ENCODE measurements around the gene CAVIN1. TPM values are rescaled to one million over a fixed set of nuclear protein-coding genes. Genes with fewer than 3 reads are reported as not detected.

Gene CAVIN1
- total and polyA plus RNA-seq, 7 donors = 11.8 to 519 (median 231) TPM

Small RNAs within 50 kb of the gene (small RNA-seq; reads per million reads assigned to genes)
- 0 reads per million in 3 donors for gene RNU7-97P

Other genes with a start within 250 kb of the CAVIN1 start
- not detected for gene KCNH4, start 242.1 kb downstream of the CAVIN1 start, total RNA-seq
- under 1 TPM in 1 of 3 donors, not detected in 2; 0.25 TPM for gene KCNH4, start 242.1 kb downstream of the CAVIN1 start, polyA plus RNA-seq
- gene HCRT, start 237.8 kb downstream of the CAVIN1 start, total RNA-seq = not detected
- gene HCRT, start 237.8 kb downstream of the CAVIN1 start, polyA plus RNA-seq = not detected
- gene GHDC, start 228.8 kb downstream of the CAVIN1 start, total RNA-seq = 10 to 100 TPM; 32.1 to 76.0 (median 42.4) TPM
- 10 to 100 TPM in 1 of 3 donors, 1 to 10 TPM in 2; 5.8 to 25.8 (median 7.2) TPM for gene GHDC, start 228.8 kb downstream of the CAVIN1 start, polyA plus RNA-seq
- 100 to 1,000 TPM in 1 of 4 donors, 10 to 100 TPM in 3; 93.5 to 117 (median 98.4) TPM for gene STAT5B, start 146.9 kb downstream of the CAVIN1 start, total RNA-seq
- gene STAT5B, start 146.9 kb downstream of the CAVIN1 start, polyA plus RNA-seq = 10 to 100 TPM; 11.3 to 37.5 (median 13.2) TPM
- gene STAT5A, start 134.8 kb downstream of the CAVIN1 start, total RNA-seq = 10 to 100 TPM; 57.2 to 91.0 (median 80.8) TPM
- gene STAT5A, start 134.8 kb downstream of the CAVIN1 start, polyA plus RNA-seq = 10 to 100 TPM in 2 of 3 donors, 1 to 10 TPM in 1; 7.4 to 39.2 (median 13.2) TPM
- gene STAT3, start 34.8 kb downstream of the CAVIN1 start, total RNA-seq = 100 to 1,000 TPM in 3 of 4 donors, 10 to 100 TPM in 1; 87.4 to 230 (median 129) TPM
- 100 to 1,000 TPM in 1 of 3 donors, 10 to 100 TPM in 2; 43.8 to 135 (median 55.7) TPM for gene STAT3, start 34.8 kb downstream of the CAVIN1 start, polyA plus RNA-seq
- 10 to 100 TPM; 36.0 to 96.1 (median 51.2) TPM for gene ATP6V0A1, start 35.6 kb upstream of the CAVIN1 start, total RNA-seq
- 10 to 100 TPM; 11.6 to 53.1 (median 16.2) TPM for gene ATP6V0A1, start 35.6 kb upstream of the CAVIN1 start, polyA plus RNA-seq
- 10 to 100 TPM; 35.2 to 52.6 (median 45.0) TPM for gene NAGLU, start 113.0 kb upstream of the CAVIN1 start, total RNA-seq
- gene NAGLU, start 113.0 kb upstream of the CAVIN1 start, polyA plus RNA-seq = 10 to 100 TPM in 2 of 3 donors, 1 to 10 TPM in 1; 9.7 to 33.2 (median 12.6) TPM
- 1 to 10 TPM in 2 of 4 donors, under 1 TPM in 2; 0.16 to 5.3 (median 0.86) TPM for gene HSD17B1, start 129.7 kb upstream of the CAVIN1 start, total RNA-seq
- gene HSD17B1, start 129.7 kb upstream of the CAVIN1 start, polyA plus RNA-seq = 1 to 10 TPM; 1.2 to 1.7 (median 1.4) TPM
- gene COASY, start 138.9 kb upstream of the CAVIN1 start, total RNA-seq = 10 to 100 TPM; 14.3 to 17.5 (median 16.3) TPM
- 10 to 100 TPM; 48.0 to 98.9 (median 80.7) TPM for gene COASY, start 138.9 kb upstream of the CAVIN1 start, polyA plus RNA-seq
- gene MLX, start 143.8 kb upstream of the CAVIN1 start, total RNA-seq = 10 to 100 TPM; 24.7 to 50.5 (median 30.8) TPM
- gene MLX, start 143.8 kb upstream of the CAVIN1 start, polyA plus RNA-seq = 100 to 1,000 TPM in 1 of 3 donors, 10 to 100 TPM in 2; 77.1 to 129 (median 97.9) TPM
- gene PSMC3IP, start 154.5 kb upstream of the CAVIN1 start, total RNA-seq = 10 to 100 TPM in 1 of 4 donors, 1 to 10 TPM in 3; 4.6 to 10.3 (median 5.7) TPM
- 1 to 10 TPM; 2.3 to 5.8 (median 2.4) TPM for gene PSMC3IP, start 154.5 kb upstream of the CAVIN1 start, polyA plus RNA-seq
- 10 to 100 TPM; 47.1 to 82.0 (median 53.7) TPM for gene RETREG3, start 186.1 kb upstream of the CAVIN1 start, total RNA-seq
- 10 to 100 TPM in 1 of 3 donors, 1 to 10 TPM in 2; 7.2 to 28.4 (median 7.4) TPM for gene RETREG3, start 186.1 kb upstream of the CAVIN1 start, polyA plus RNA-seq
- 10 to 100 TPM; 22.1 to 35.0 (median 23.9) TPM for gene TUBG1, start 186.4 kb upstream of the CAVIN1 start, total RNA-seq
- gene TUBG1, start 186.4 kb upstream of the CAVIN1 start, polyA plus RNA-seq = 10 to 100 TPM; 16.2 to 39.2 (median 30.3) TPM
- 10 to 100 TPM; 28.0 to 57.3 (median 33.6) TPM for gene TUBG2, start 236.0 kb upstream of the CAVIN1 start, total RNA-seq
- gene TUBG2, start 236.0 kb upstream of the CAVIN1 start, polyA plus RNA-seq = 1 to 10 TPM; 1.2 to 6.6 (median 4.2) TPM

Data from sigmoid colon (tissue), 7 donors.